HFFc6 (cell line): ENCODE results near the gene FHOD3. TPM values are rescaled to one million over a fixed set of nuclear protein-coding genes. Genes with fewer than 3 reads are reported as not detected.
"Not testable (repeated sequence)": the region's sequence is repeated elsewhere in the genome, so short reads cannot be mapped to it uniquely, and the experiment has no call there.

Experiments
- DNase-seq: peaks from one replicate; pipeline ENCODE4 v3.0.0-alpha.2; 2018
- H3K27ac Mint-ChIP-seq: 2 replicates; pipeline ENCODE4 v1.8.0; 2020; ENCODE audit warnings: mild to moderate bottlenecking, mixed read lengths
- H3K27me3 Mint-ChIP-seq: 2 replicates; pipeline ENCODE4 v1.8.0; 2021; ENCODE audit warnings: mild to moderate bottlenecking, moderate library complexity, mixed read lengths; ENCODE audit not compliant: insufficient read depth
- H3K36me3 Mint-ChIP-seq: 2 replicates; pipeline ENCODE4 v1.8.0; 2021; ENCODE audit warnings: low read depth, mixed read lengths
- H3K4me1 Mint-ChIP-seq: 2 replicates; pipeline ENCODE4 v1.8.0; 2020; ENCODE audit warnings: low read depth, mixed read lengths
- H3K4me3 Mint-ChIP-seq: 2 replicates; pipeline ENCODE4 v1.8.0; 2020; ENCODE audit warnings: mild to moderate bottlenecking, moderate library complexity, mixed read lengths
- H3K9me3 Mint-ChIP-seq: 2 replicates; pipeline ENCODE4 v1.8.0; 2020; ENCODE audit warnings: mild to moderate bottlenecking, mixed read lengths
- CTCF ChIP-seq: fragments of 200-600 bp; sonication (generic); IDR thresholded peaks from 2 replicates; pipeline ENCODE4 v1.5.0; 2021; ENCODE audit warnings: antibody characterized with exemption, mild to moderate bottlenecking
- total RNA-seq, 6 experiments: library from RNA; stranded (reverse); fragmentation: NEBNext Ultra II Directional; extraction: Animal tissue kit (Norgen Biotek cat#: 25700); gene quantifications; 2 replicates in 1 of 6; 3 replicates in 5 of 6; pipeline ENCODE4 v1.2.3, GENCODE V29; 2021

FHOD3 gene
- total RNA-seq, 6 experiments from 2014 or later, result 32.8 to 67.6 (median 61.4) TPM

GRCh38 chr18:36546876-36547275 is 249.4 kb downstream of the FHOD3 start:
- DNase-seq, result no peak
- Mint-ChIP-seq H3K4me1 (peaks cover 6% of the 10 kb centered on the region; the same call in 1 of the 2 replicates), H3K36me3 (peaks cover 22% of the 10 kb centered on the region), H3K4me3 (no peak overlapping the region), H3K27ac (no peak overlapping the region), H3K9me3 (0 out of 2 replicates have a peak, but pooled peaks cover 3% of the 10 kb centered on the region), H3K27me3 (no peaks in the 10 kb centered on the region)
- no peak for TF ChIP-seq CTCF

- no peak for DNase-seq
- Mint-ChIP-seq H3K27me3 (no peaks in the 10 kb centered on the region), H3K9me3 (0 out of 2 replicates have a peak, but pooled peaks cover 3% of the 10 kb centered on the region), H3K27ac (no peak overlapping the region), H3K36me3 (peaks cover 22% of the 10 kb centered on the region), H3K4me3 (no peak overlapping the region), H3K4me1 (peaks cover 6% of the 10 kb centered on the region; the same call in 1 of the 2 replicates)
- no peak for TF ChIP-seq CTCF
Observed at GRCh38 chr18:36547544-36547943, 250.0 kb downstream of the FHOD3 start.

- not testable (repeated sequence) for H3K27me3 Mint-ChIP-seq, H3K27ac Mint-ChIP-seq
Observed at GRCh38 chr18:36551274-36551673, 253.8 kb downstream of the FHOD3 start.

GRCh38 chr18:36558234-36558633 is 260.7 kb downstream of the FHOD3 start:
- no peak overlapping the region for H3K4me3 Mint-ChIP-seq
- H3K27me3 Mint-ChIP-seq, result peaks cover 1% of the 10 kb centered on the region
- no peak for TF ChIP-seq CTCF
- peaks cover 5% of the 10 kb centered on the region; the same call in 1 of the 2 replicates for H3K9me3 Mint-ChIP-seq
- DNase-seq, result no peak
- peaks cover 17% of the 10 kb centered on the region for H3K36me3 Mint-ChIP-seq
- H3K27ac Mint-ChIP-seq, result no peak overlapping the region
- H3K4me1 Mint-ChIP-seq, result no peaks in the 10 kb centered on the region

More at GRCh38 chr18:36551274-36551673, 253.8 kb downstream of the FHOD3 start:
- not testable (repeated sequence) for DNase-seq, H3K4me1 Mint-ChIP-seq, H3K9me3 Mint-ChIP-seq, H3K4me3 Mint-ChIP-seq
- H3K36me3 Mint-ChIP-seq, result peaks cover 24% of the 10 kb centered on the region

GRCh38 chr18:36559149-36559857 is 261.8 kb downstream of the FHOD3 start:
- no peak for TF ChIP-seq CTCF
- peaks cover 1% of the 10 kb centered on the region for H3K27me3 Mint-ChIP-seq
- no peak overlapping the region for H3K4me3 Mint-ChIP-seq
- no peak overlapping the region for H3K27ac Mint-ChIP-seq
- H3K36me3 Mint-ChIP-seq, result peaks cover 10% of the 10 kb centered on the region; the same call in 1 of the 2 replicates
- DNase-seq, result no peak
- peaks cover 5% of the 10 kb centered on the region; the same call in 1 of the 2 replicates for H3K9me3 Mint-ChIP-seq
- H3K4me1 Mint-ChIP-seq, result no peaks in the 10 kb centered on the region

- Mint-ChIP-seq H3K27ac (no peak overlapping the region), H3K4me3 (no peak overlapping the region), H3K27me3 (peaks cover 1% of the 10 kb centered on the region), H3K4me1 (no peaks in the 10 kb centered on the region), H3K36me3 (peaks cover 10% of the 10 kb centered on the region; the same call in 1 of the 2 replicates), H3K9me3 (peaks cover 5% of the 10 kb centered on the region; the same call in 1 of the 2 replicates)
- TF ChIP-seq CTCF, result no peak
- DNase-seq, result no peak
Observed at GRCh38 chr18:36560187-36560586, 262.7 kb downstream of the FHOD3 start.
